ENCODE results near the gene STARD3NL.

DNA sequence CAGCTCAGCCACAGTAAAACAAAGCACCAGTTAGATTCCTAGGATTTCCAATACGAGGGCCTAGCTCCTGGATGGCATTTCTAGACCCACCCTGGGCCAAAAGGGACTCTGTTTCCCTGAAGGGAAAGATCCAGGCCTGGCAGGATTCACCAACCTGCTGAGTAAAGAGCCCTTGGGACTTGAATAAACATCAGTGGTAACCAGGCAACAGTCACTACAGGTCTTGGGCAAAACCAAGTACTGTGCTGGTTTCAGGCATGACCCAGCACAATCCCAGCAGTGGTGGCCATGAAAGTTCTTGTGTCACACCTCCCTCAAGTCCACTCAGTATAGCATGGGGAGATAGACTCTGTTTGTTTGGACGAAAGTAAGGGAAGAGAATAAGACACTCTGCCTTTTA, 31.0 kb upstream of the STARD3NL start:
- TF ChIP-seq, protein P1, sequence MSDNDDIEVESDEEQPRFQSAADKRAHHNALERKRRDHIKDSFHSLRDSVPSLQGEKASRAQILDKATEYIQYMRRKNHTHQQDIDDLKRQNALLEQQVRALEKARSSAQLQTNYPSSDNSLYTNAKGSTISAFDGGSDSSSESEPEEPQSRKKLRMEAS (IDR thresholded peaks at IDR 0.05; ENCODE audit: low read depth, low read length): no peak
- TF ChIP-seq GABPA (IDR thresholded peaks at IDR 0.05; ENCODE audit: low read depth): no peak
- TF ChIP-seq SUZ12 (IDR thresholded peaks at IDR 0.05; ENCODE audit: unreplicated experiment): no peak
- TF ChIP-seq, protein P2, sequence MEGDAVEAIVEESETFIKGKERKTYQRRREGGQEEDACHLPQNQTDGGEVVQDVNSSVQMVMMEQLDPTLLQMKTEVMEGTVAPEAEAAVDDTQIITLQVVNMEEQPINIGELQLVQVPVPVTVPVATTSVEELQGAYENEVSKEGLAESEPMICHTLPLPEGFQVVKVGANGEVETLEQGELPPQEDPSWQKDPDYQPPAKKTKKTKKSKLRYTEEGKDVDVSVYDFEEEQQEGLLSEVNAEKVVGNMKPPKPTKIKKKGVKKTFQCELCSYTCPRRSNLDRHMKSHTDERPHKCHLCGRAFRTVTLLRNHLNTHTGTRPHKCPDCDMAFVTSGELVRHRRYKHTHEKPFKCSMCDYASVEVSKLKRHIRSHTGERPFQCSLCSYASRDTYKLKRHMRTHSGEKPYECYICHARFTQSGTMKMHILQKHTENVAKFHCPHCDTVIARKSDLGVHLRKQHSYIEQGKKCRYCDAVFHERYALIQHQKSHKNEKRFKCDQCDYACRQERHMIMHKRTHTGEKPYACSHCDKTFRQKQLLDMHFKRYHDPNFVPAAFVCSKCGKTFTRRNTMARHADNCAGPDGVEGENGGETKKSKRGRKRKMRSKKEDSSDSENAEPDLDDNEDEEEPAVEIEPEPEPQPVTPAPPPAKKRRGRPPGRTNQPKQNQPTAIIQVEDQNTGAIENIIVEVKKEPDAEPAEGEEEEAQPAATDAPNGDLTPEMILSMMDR (IDR thresholded peaks at IDR 0.05 in 2 of 3, conservative IDR thresholded peaks at IDR 0.05 in 1 of 3; ENCODE audit: control insufficient read depth in 2 of 3, extremely low read depth in 1 of 3, insufficient read depth in 1 of 3, low read depth in 3 of 3, low read length in 3 of 3): no peak
- no peak for TF ChIP-seq JUNB (IDR thresholded peaks at IDR 0.05)
- no peak for TF ChIP-seq RFX5 (IDR thresholded peaks at IDR 0.05; ENCODE audit: low read depth, low read length)
- TF ChIP-seq ATF2 (IDR thresholded peaks at IDR 0.05; ENCODE audit: low read length): no peak
- TF ChIP-seq POLR2AphosphoS2 (IDR thresholded peaks at IDR 0.05; ENCODE audit: low read depth, low read length): no peak
